Vagina (tissue), 2 donors: Measurements from ENCODE around the gene SIK2. TPM values are rescaled to one million over a fixed set of nuclear protein-coding genes. Genes with fewer than 3 reads are reported as not detected.

ENCODE experiments used
- DNase-seq, 2 donors: peaks; one replicate each; pipeline ENCODE4 v3.0.0-alpha.2; 2017; ENCODE audit errors: extremely low spot score in 2 of 2
- H3K27ac ChIP-seq: fragments of 200-600 bp; sonication (generic); one replicate; pipeline ENCODE4 v1.5.1; 2019
- H3K27me3 ChIP-seq: fragments of 200-600 bp; sonication (generic); one replicate; pipeline ENCODE4 v1.5.1; 2019
- H3K36me3 ChIP-seq, 2 donors: fragments of 200-600 bp; sonication (generic); one replicate each; pipeline ENCODE4 v1.5.1; 2017 to 2019
- H3K4me1 ChIP-seq: fragments of 200-600 bp; sonication (generic); one replicate; pipeline ENCODE4 v1.5.1; 2019
- H3K4me3 ChIP-seq, 2 donors: fragments of 200-600 bp; sonication (generic); 1 replicate in 1 of 2; 2 replicates in 1 of 2; pipeline ENCODE4 v1.5.1; 2016 to 2019
- H3K9me3 ChIP-seq: fragments of 200-600 bp; sonication (generic); one replicate; pipeline ENCODE4 v1.5.1; 2019
- CTCF ChIP-seq, 3 experiments: fragments of 450-650 bp in 2 of 3; fragments of 200-600 bp in 1 of 3; sonication (generic) in 1 of 3; IDR thresholded peaks; one replicate each; pipeline ENCODE4 v1.5.1; 2017 to 2019; ENCODE audit warnings: antibody characterized with exemption in 3 of 3, mild to moderate bottlenecking in 2 of 3, moderate library complexity in 2 of 3
- POLR2A ChIP-seq, 2 donors: fragments of 450-650 bp; IDR thresholded peaks; one replicate each; pipeline ENCODE4 v1.6.1; 2017; ENCODE audit warnings: antibody characterized with exemption in 2 of 2, mild to moderate bottlenecking in 2 of 2, moderate library complexity in 2 of 2
- POLR2AphosphoS5 ChIP-seq, 2 donors: sonication (generic); formaldehyde crosslinking; IDR thresholded peaks; one replicate each; pipeline ENCODE4 v1.9.0; 2017; ENCODE audit warnings: antibody characterized with exemption in 2 of 2, mild to moderate bottlenecking in 2 of 2, low read depth in 1 of 2; ENCODE audit not compliant: insufficient read depth in 1 of 2
- intact Hi-C: fragments of 100-400 bp; cut with DNase I; formaldehyde crosslinking; loops from one replicate; pipeline ENCODE4 v1.15.1; 2023
- total RNA-seq: library from RNA; depleted of rRNA; stranded (reverse); fragments of >200 nt; gene quantifications from one replicate; pipeline ENCODE4 v1.2.3, GENCODE V29; 2016

The SIK2 gene
- total RNA-seq, 1 donor from 2014 or later: 16.7 TPM

- DNase-seq: no peak
- TF ChIP-seq POLR2AphosphoS5 (IDR thresholded peaks at IDR 0.05; ENCODE audit: insufficient read depth in 1 of 2, low read depth in 1 of 2): no peak
- H3K4me3 ChIP-seq: no peak overlapping the region
- intact Hi-C loops: no loop called here
- no peaks in the 10 kb centered on the region for H3K36me3 ChIP-seq
- no peaks in the 10 kb centered on the region for H3K27me3 ChIP-seq
- H3K4me1 ChIP-seq: peaks cover 6% of the 10 kb centered on the region
- H3K27ac ChIP-seq: no peak overlapping the region
- no peaks in the 10 kb centered on the region for H3K9me3 ChIP-seq
These were observed 41.4 kb upstream of the SIK2 start for GRCh38 chr11:111560800-111561199.

GRCh38 chr11:111561306-111561705, 40.9 kb upstream of the SIK2 start:
- no peak overlapping the region for H3K4me3 ChIP-seq
- no peaks in the 10 kb centered on the region for H3K36me3 ChIP-seq
- intact Hi-C loops: no loop called here
- H3K27me3 ChIP-seq: no peaks in the 10 kb centered on the region
- H3K27ac ChIP-seq: no peak overlapping the region
- DNase-seq: no peak
- H3K9me3 ChIP-seq: no peaks in the 10 kb centered on the region
- peaks cover 6% of the 10 kb centered on the region for H3K4me1 ChIP-seq
- TF ChIP-seq POLR2AphosphoS5 (IDR thresholded peaks at IDR 0.05; ENCODE audit: insufficient read depth in 1 of 2, low read depth in 1 of 2): no peak
- TF ChIP-seq POLR2A (IDR thresholded peaks at IDR 0.05): no peak
- no peak for TF ChIP-seq CTCF (IDR thresholded peaks at IDR 0.05)

- no peaks in the 10 kb centered on the region for H3K36me3 ChIP-seq
- intact Hi-C loops: no loop called here
- no peaks in the 10 kb centered on the region for H3K27me3 ChIP-seq
- H3K9me3 ChIP-seq: no peaks in the 10 kb centered on the region
- no peak overlapping the region for H3K27ac ChIP-seq
- TF ChIP-seq POLR2AphosphoS5 (IDR thresholded peaks at IDR 0.05; ENCODE audit: insufficient read depth in 1 of 2, low read depth in 1 of 2) (no peak), POLR2A (IDR thresholded peaks at IDR 0.05) (no peak), CTCF (IDR thresholded peaks at IDR 0.05) (no peak)
- H3K4me3 ChIP-seq: no peak overlapping the region
- DNase-seq: no peak
- peaks cover 6% of the 10 kb centered on the region for H3K4me1 ChIP-seq
These were observed 40.4 kb upstream of the SIK2 start for GRCh38 chr11:111561791-111562325.

GRCh38 chr11:111562692-111563389, 39.4 kb upstream of the SIK2 start:
- no peak for DNase-seq
- Histone ChIP-seq H3K9me3 (no peaks in the 10 kb centered on the region), H3K36me3 (no peaks in the 10 kb centered on the region), H3K27me3 (no peaks in the 10 kb centered on the region), H3K27ac (no peak overlapping the region), H3K4me1 (peaks cover 6% of the 10 kb centered on the region), H3K4me3 (no peak overlapping the region)
- intact Hi-C loops: no loop called here
- TF ChIP-seq POLR2AphosphoS5 (IDR thresholded peaks at IDR 0.05; ENCODE audit: insufficient read depth in 1 of 2, low read depth in 1 of 2) (no peak), CTCF (IDR thresholded peaks at IDR 0.05) (no peak), POLR2A (IDR thresholded peaks at IDR 0.05) (no peak)

GRCh38 chr11:111565114-111565720, 37.0 kb upstream of the SIK2 start:
- Histone ChIP-seq H3K4me1 (peaks cover 6% of the 10 kb centered on the region), H3K4me3 (no peak overlapping the region), H3K27me3 (no peaks in the 10 kb centered on the region), H3K36me3 (no peaks in the 10 kb centered on the region), H3K27ac (no peak overlapping the region), H3K9me3 (no peaks in the 10 kb centered on the region)
- TF ChIP-seq CTCF (IDR thresholded peaks at IDR 0.05): peak; percentile 78 to 90 (median 83)
- peak in 1 of 2 donors; percentile 51 for TF ChIP-seq POLR2AphosphoS5 (IDR thresholded peaks at IDR 0.05; ENCODE audit: insufficient read depth in 1 of 2, low read depth in 1 of 2)
- TF ChIP-seq POLR2A (IDR thresholded peaks at IDR 0.05): no peak
- intact Hi-C loops: no loop called here
- no peak for DNase-seq
